ENCODE measurements around the gene MAP3K5. TPM values are rescaled to one million over a fixed set of nuclear protein-coding genes. Genes with fewer than 3 reads are reported as not detected.

The MAP3K5 gene
- total and polyA plus RNA-seq, 3 donors from 2014 or later = 21.3 to 55.3 (median 46.1) TPM

- H3K36me3 ChIP-seq (ENCODE audit: low read depth, missing control alignments) = no peaks in the 10 kb centered on the region
- no peak for TF ChIP-seq POLR2A (IDR thresholded peaks at IDR 0.05)
- TF ChIP-seq, protein P1, sequence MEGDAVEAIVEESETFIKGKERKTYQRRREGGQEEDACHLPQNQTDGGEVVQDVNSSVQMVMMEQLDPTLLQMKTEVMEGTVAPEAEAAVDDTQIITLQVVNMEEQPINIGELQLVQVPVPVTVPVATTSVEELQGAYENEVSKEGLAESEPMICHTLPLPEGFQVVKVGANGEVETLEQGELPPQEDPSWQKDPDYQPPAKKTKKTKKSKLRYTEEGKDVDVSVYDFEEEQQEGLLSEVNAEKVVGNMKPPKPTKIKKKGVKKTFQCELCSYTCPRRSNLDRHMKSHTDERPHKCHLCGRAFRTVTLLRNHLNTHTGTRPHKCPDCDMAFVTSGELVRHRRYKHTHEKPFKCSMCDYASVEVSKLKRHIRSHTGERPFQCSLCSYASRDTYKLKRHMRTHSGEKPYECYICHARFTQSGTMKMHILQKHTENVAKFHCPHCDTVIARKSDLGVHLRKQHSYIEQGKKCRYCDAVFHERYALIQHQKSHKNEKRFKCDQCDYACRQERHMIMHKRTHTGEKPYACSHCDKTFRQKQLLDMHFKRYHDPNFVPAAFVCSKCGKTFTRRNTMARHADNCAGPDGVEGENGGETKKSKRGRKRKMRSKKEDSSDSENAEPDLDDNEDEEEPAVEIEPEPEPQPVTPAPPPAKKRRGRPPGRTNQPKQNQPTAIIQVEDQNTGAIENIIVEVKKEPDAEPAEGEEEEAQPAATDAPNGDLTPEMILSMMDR (IDR thresholded peaks at IDR 0.05) = no peak
- no peak for DNase-seq
- no peak overlapping the region for H3K27ac ChIP-seq
- no peak overlapping the region for H3K4me3 ChIP-seq
- 84 to 88% methylated on average over 10 of the region's 10 CpGs for whole genome bisulfite sequencing, 2 donors
- H3K27me3 ChIP-seq = no peaks in the 10 kb centered on the region
- intact Hi-C loops (cut with DNase I; ENCODE audit: low total_unique reads) = no loop called here
- H3K4me1 ChIP-seq = peaks cover 6% of the 10 kb centered on the region
- H3K9me3 ChIP-seq = no peaks in the 10 kb centered on the region
Observed at GRCh38 chr6:136599329-136600011, 192.8 kb downstream of the MAP3K5 start.

GRCh38 chr6:136598048-136598447 lies 194.2 kb downstream of the MAP3K5 start:
- no peak overlapping the region for H3K4me3 ChIP-seq
- H3K27me3 ChIP-seq = no peaks in the 10 kb centered on the region
- intact Hi-C loops (cut with DNase I; ENCODE audit: low total_unique reads) = no loop called here
- TF ChIP-seq, protein P1 (IDR thresholded peaks at IDR 0.05) = no peak
- no peaks in the 10 kb centered on the region for H3K36me3 ChIP-seq (ENCODE audit: low read depth, missing control alignments)
- H3K4me1 ChIP-seq = no peaks in the 10 kb centered on the region
- H3K9me3 ChIP-seq = no peaks in the 10 kb centered on the region
- H3K27ac ChIP-seq = no peak overlapping the region
- no peak for DNase-seq
- 97 to 98% methylated on average over 3 of the region's 3 CpGs for WGBS, 2 donors

- no peak overlapping the region for H3K27ac ChIP-seq
- WGBS, 2 donors = 91 to 94% methylated on average over 8 of the region's 8 CpGs
- TF ChIP-seq, protein P1 (IDR thresholded peaks at IDR 0.05) = no peak
- no peak for TF ChIP-seq POLR2A (IDR thresholded peaks at IDR 0.05)
Observed at GRCh38 chr6:136594671-136595070, 197.6 kb downstream of the MAP3K5 start.

GRCh38 chr6:136593748-136594490 lies 198.4 kb downstream of the MAP3K5 start:
- TF ChIP-seq POLR2A (IDR thresholded peaks at IDR 0.05) = no peak
- TF ChIP-seq, protein P1 (IDR thresholded peaks at IDR 0.05) = no peak
- Histone ChIP-seq H3K4me1 (no peaks in the 10 kb centered on the region), H3K4me3 (no peak overlapping the region), H3K9me3 (no peaks in the 10 kb centered on the region), H3K27ac (no peak overlapping the region), H3K36me3 (ENCODE audit: low read depth, missing control alignments) (no peaks in the 10 kb centered on the region), H3K27me3 (no peaks in the 10 kb centered on the region)
- intact Hi-C loops (cut with DNase I; ENCODE audit: low total_unique reads) = no loop called here
- no peak for DNase-seq
- WGBS, 2 donors = 79 to 86% methylated on average over 6 of the region's 6 CpGs

More at GRCh38 chr6:136594671-136595070, 197.6 kb downstream of the MAP3K5 start:
- no peaks in the 10 kb centered on the region for H3K27me3 ChIP-seq
- H3K36me3 ChIP-seq (ENCODE audit: low read depth, missing control alignments) = no peaks in the 10 kb centered on the region
- intact Hi-C loops (cut with DNase I; ENCODE audit: low total_unique reads) = no loop called here
- no peak overlapping the region for H3K4me3 ChIP-seq
- no peak for DNase-seq
- H3K4me1 ChIP-seq = no peaks in the 10 kb centered on the region
- no peaks in the 10 kb centered on the region for H3K9me3 ChIP-seq
